SJCRH30 (cell line): ENCODE results near the gene CTAG2. TPM values are rescaled to one million over a fixed set of nuclear protein-coding genes. Genes with fewer than 3 reads are reported as not detected.
"Not testable (repeated sequence)": the region's sequence is repeated elsewhere in the genome, so short reads cannot be mapped to it uniquely, and the experiment has no call there.

Source experiments
- DNase-seq, 2 experiments: peaks; one replicate each; pipeline ENCODE4 v3.0.0-alpha.2; 2015 to 2020
- H3K27ac ChIP-seq: fragments of 250-450 bp; sonication (Bioruptor Pico); 2 replicates; pipeline ENCODE4 v1.5.1; 2020; ENCODE audit warnings: mild to moderate bottlenecking, moderate library complexity
- H3K27me3 ChIP-seq: fragments of 250-450 bp; sonication (Bioruptor Pico); 2 replicates; pipeline ENCODE4 v1.5.1; 2020; ENCODE audit warnings: mild to moderate bottlenecking, moderate library complexity
- H3K36me3 ChIP-seq: fragments of 250-450 bp; sonication (Bioruptor Pico); 2 replicates; pipeline ENCODE4 v1.5.1; 2020; ENCODE audit warnings: mild to moderate bottlenecking, moderate library complexity
- H3K4me1 ChIP-seq: fragments of 250-450 bp; sonication (Bioruptor Pico); 2 replicates; pipeline ENCODE4 v1.5.1; 2020; ENCODE audit warnings: mild to moderate bottlenecking, moderate library complexity
- H3K4me3 ChIP-seq: fragments of 250-450 bp; sonication (Bioruptor Pico); 2 replicates; pipeline ENCODE4 v1.5.1; 2020; ENCODE audit warnings: mild to moderate bottlenecking, moderate library complexity
- H3K9me3 ChIP-seq: fragments of 250-450 bp; sonication (Bioruptor Pico); replicated peaks from 2 replicates; pipeline ENCODE4 v1.5.1; 2020; ENCODE audit warnings: mild to moderate bottlenecking, moderate library complexity
- total RNA-seq: library from RNA; depleted of rRNA; stranded (reverse); fragments of >200 nt; shearing (Covaris generic); gene quantifications from 2 replicates; pipeline ENCODE4 v1.2.3, GENCODE V29; 2014

The CTAG2 gene
- total RNA-seq, 1 experiment from 2014 or later = 4.1 TPM

DNA sequence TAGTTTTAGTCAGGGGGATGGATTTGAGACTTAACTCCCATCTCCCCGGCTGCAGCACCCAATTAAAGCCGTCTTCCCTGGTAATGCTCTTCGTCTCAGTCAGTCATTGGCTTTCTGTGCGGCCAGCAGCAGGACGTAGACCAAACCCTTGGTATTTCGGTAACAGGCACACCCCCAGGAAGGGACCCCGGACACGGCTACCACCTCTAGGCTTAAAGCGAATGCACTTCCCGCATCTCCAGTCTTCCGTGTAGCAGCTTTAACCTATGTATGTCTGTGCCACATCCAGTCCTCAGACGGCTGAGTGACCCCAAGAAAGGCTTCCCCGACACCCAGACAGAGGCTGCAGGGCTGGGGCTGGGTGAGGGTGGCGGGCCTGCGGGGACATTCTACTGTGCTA, 1.5 kb upstream of the CTAG2 start:
- H3K4me1 ChIP-seq = no peaks in the 10 kb centered on the region
- H3K27me3 ChIP-seq = no peaks in the 10 kb centered on the region
- H3K27ac ChIP-seq = no peak overlapping the region
- H3K4me3 ChIP-seq = no peak overlapping the region
- H3K36me3 ChIP-seq = no peaks in the 10 kb centered on the region
- no peaks in the 10 kb centered on the region for H3K9me3 ChIP-seq
- no peak for DNase-seq

DNA sequence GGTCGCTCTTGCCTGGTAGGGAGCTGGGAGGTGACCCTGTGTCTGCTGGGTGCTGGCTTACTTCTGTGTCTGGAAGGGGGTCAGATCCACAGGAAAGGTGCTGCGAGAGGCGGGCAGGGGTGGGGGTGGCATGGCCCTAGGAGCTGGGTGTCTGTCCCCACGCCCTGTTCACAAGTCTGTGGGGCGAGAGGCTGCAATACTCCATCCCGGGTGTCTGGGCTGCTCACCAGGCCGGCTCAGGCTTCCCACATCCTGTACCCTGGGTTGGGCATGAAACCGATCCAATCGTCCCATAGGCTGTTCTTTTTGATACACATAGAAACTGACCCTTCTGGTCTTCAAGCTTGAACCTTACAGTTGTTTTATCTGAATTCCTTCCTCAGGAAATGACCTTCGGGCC, 993 bp upstream of the CTAG2 start:
- no peak for DNase-seq
- no peak overlapping the region for H3K27ac ChIP-seq
- no peaks in the 10 kb centered on the region for H3K4me1 ChIP-seq
- H3K9me3 ChIP-seq = no peaks in the 10 kb centered on the region
- no peaks in the 10 kb centered on the region for H3K27me3 ChIP-seq
- no peaks in the 10 kb centered on the region for H3K36me3 ChIP-seq
- no peak overlapping the region for H3K4me3 ChIP-seq

DNA sequence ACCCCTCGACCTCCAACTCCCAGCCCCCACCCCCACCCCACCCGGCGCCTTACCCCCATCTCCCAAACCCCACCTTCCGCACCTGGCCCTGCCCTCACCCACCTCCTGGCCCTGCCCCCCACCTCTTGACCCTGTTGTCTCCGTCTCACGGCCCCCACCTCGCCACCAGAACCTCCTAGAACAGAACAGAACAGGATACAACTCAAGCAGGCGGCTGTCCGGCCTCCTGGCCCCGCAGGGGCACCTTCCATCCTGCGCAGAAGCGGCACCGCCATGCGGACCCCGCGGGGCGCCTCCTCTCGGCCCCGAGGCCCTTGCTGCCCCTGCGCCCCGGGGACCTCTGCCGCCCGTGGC, 354 bp downstream of the CTAG2 start:
- Histone ChIP-seq H3K4me1 (no peaks in the 10 kb centered on the region), H3K27me3 (no peaks in the 10 kb centered on the region), H3K36me3 (no peaks in the 10 kb centered on the region), H3K4me3 (no peak overlapping the region), H3K27ac (no peak overlapping the region), H3K9me3 (no peaks in the 10 kb centered on the region)
- DNase-seq = no peak

DNA sequence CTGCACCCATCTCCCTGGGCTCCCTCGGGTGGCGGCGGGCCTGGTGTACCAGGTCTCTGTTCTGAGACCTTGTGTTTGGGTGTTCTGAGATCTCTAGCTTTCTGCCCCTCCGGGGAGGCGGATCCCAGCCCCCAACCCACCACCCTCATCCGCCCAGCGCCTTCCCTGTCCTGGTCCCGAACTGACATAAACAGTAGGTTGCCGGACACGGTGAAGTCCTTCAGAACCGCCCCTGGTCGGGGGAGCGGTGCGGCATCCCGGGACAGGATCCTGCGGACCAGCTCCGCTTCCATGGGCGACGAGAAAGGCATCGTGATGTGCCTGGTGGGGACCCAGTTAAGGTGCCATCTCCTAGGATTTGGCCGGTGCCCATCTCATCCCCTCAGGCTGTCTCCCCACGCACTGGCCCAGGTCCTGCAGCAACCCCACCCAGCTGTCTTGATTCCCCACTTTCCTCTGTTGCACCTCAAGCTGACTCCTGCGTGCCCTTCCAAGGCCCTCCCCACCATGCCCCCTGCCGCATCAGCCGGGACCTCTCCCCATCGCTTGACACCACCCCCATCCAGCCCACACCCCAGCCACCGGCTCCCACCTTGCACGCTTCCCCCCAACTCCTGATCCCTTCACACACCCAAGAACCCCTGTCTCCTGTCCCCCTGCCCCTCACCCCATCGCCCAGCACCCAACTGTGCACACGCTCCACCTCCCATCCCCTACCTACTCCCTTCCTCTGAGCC, 900 bp downstream of the CTAG2 start:
- H3K4me3 ChIP-seq = no peak overlapping the region
- no peaks in the 10 kb centered on the region for H3K36me3 ChIP-seq
- H3K4me1 ChIP-seq = no peaks in the 10 kb centered on the region
- H3K9me3 ChIP-seq = no peaks in the 10 kb centered on the region
- no peaks in the 10 kb centered on the region for H3K27me3 ChIP-seq
- no peak for DNase-seq
- H3K27ac ChIP-seq = no peak overlapping the region

DNA sequence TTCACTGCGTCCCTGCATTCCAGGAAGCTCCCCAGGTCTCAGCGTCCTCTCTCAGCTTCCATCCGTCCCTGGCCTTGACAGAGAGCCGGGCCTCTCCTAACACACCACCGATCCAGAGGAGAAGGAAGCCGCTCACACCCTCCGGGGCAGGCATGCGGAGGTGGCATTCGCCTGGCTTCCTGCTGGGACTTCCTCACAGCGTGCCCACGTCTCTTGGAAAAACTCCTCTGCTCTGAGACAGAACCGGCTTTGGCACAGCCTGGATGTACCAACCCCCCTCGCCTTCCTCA, 3.2 kb downstream of the CTAG2 start:
- Histone ChIP-seq H3K4me1 (no peaks in the 10 kb centered on the region), H3K27ac (no peak overlapping the region), H3K9me3 (no peaks in the 10 kb centered on the region), H3K4me3 (no peak overlapping the region), H3K27me3 (no peaks in the 10 kb centered on the region), H3K36me3 (no peaks in the 10 kb centered on the region)
- no peak for DNase-seq

DNA sequence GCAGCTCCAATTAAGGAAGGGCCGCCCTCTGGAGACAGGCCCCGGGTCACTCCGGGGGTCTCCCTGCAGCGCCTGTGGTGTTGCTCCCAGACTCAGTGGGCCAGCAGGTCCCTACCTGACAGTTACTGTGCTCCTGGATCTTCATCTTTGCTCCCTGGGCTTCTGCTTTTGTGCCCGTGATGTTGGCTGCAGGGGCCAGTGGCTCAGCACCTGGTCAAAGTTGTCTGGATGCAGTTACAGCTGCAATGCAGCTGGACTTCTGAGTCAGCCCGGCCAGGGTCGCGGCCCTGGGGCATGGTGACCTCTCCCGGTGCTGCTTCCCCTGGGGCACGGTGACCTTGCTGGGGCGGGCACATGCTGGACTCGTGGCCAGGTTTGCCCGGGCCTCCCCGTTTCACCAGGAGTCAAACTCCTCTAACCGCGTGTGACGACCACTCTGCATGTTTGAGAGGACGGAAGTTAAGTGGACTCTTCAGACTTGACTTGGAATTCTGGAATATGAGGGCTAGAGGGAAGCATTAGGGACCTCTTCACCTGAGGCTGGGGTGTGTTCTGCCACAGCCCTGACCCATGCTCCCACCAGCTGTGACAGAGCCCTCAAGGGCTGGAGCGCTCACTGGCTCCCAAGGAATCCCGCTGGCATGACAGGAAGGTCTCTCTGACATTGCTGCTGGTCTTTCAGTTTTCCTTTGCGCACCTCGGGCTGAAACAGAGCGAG, 3.7 kb downstream of the CTAG2 start:
- H3K36me3 ChIP-seq = no peaks in the 10 kb centered on the region
- H3K4me1 ChIP-seq = no peaks in the 10 kb centered on the region
- no peaks in the 10 kb centered on the region for H3K27me3 ChIP-seq
- H3K9me3 ChIP-seq = no peaks in the 10 kb centered on the region
- H3K4me3 ChIP-seq = no peak overlapping the region
- DNase-seq = no peak
- no peak overlapping the region for H3K27ac ChIP-seq

DNA sequence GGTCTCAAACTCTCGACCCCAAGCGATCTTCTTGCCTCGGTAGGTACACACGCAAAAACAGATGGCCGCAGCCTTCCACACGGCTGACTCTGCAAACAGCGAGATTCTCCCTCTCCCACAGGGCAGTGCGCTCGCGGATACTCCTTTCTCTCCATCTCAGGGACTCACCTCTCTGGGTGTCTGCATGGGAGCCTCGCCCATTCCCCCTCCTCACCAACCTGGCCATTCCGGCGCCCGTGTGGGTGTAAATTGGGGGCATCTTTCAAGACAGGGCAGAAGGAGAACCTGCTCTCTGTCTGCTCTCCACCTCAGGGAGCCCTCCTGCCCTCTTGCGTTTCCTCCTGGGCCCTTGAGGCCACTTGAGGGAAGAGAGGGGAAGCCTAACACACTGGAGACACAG, 4.4 kb downstream of the CTAG2 start:
- DNase-seq = no peak

DNA sequence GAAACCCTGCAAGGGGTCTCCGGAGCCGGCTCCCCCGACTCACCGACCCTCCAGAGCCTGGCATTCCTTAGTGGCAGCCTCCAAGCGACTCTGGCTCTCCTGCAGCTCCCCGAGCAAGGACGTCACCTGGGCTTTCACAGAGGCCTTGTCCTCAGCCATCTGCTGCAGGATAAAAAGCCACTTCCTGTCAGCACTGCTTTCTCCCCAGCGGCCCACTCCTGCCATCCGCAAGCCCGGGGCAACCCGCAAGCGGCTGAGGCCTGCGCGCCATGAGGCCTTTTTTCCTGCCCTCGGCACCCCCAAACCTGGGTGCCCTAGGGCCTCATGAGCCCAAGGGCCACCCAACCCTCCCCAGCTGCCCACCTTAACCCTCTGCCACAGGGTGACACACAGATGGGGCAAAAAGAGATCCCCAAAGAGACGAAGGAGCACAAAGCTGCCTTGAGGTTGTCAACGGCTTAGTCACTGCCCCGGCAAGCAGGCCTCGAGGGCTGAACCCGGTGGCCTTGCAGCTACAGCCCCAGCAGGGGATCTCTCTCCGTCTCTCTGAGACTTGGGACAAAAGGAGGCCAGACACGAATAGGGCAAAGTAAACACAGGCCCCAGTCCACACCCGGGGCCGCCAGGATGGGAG, 7.5 kb downstream of the CTAG2 start:
- not testable (repeated sequence) for H3K27me3 ChIP-seq, H3K27ac ChIP-seq, H3K4me1 ChIP-seq, H3K36me3 ChIP-seq, H3K4me3 ChIP-seq, DNase-seq, H3K9me3 ChIP-seq

More for the DNA sequence above, 4.4 kb downstream of the CTAG2 start:
- no peaks in the 10 kb centered on the region for H3K4me1 ChIP-seq
- no peaks in the 10 kb centered on the region for H3K9me3 ChIP-seq
- H3K27me3 ChIP-seq = no peaks in the 10 kb centered on the region
- H3K36me3 ChIP-seq = no peaks in the 10 kb centered on the region
- no peak overlapping the region for H3K27ac ChIP-seq
- no peak overlapping the region for H3K4me3 ChIP-seq

DNA sequence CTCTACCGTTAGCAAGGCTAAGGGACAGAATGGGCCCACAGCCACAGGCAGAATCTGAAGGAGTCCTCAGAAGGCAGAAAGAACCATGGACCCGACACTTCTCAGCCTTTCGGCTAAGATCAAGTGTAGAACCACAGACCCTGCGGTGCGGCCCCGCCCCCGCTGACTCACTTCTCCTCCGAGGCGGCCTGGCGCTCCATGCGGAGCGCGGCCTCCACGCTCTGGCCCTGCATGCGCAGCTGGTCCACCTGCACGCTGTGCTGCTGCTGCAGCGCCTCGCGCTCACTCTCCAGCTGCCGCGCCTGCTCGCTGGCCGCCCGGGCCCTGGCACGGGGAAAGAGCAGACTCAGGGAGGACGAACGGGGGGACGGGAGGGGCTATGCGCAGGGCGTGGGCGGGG, 9.7 kb downstream of the CTAG2 start:
- DNase-seq, H3K27ac ChIP-seq, H3K27me3 ChIP-seq: not testable (repeated sequence)

DNA sequence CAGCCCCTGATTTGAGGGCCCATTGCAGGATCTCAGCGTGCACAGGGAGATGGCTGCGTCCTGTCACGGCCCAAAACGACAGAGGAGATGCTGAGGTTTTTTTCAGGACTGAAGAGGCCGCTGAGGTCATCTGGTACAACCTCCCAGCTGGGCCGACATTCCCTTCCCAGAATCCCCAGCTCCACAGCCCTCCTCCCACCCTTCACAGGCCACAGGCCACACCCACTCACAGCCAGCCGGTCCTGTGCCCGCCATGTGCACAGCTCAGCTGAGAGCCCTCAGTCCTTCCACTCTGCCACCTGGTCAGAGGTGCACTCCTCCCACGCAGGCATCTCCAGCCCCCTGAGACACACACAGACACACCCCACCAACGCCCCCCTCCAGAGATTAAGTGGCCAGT, 11.6 kb downstream of the CTAG2 start:
- not testable (repeated sequence) for H3K27me3 ChIP-seq, H3K4me3 ChIP-seq, H3K36me3 ChIP-seq, DNase-seq, H3K4me1 ChIP-seq, H3K27ac ChIP-seq, H3K9me3 ChIP-seq

More for the DNA sequence above, 9.7 kb downstream of the CTAG2 start:
- H3K36me3 ChIP-seq, H3K4me1 ChIP-seq, H3K4me3 ChIP-seq, H3K9me3 ChIP-seq: not testable (repeated sequence)

DNA sequence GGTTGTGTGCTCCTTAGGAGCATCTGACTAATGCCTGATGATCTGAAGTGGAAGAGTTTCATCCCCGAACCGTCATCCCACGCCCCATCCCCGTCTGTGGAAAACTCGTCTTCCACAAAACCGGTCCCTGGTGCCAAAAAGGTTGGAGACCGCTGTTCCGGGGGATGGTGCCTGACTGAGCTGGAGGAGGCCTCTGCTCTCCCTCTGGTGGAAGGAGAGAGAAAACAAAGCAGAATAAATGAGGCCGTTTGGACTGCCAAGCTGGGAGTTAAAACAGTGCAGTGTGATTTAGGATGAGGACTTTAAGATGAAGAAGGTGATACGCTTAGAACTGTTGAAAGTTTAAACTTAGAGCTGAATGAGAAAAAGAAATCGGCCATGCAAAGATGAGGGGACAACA, 19.7 kb downstream of the CTAG2 start:
- H3K36me3 ChIP-seq, H3K27me3 ChIP-seq, H3K27ac ChIP-seq, H3K4me1 ChIP-seq, DNase-seq, H3K4me3 ChIP-seq, H3K9me3 ChIP-seq: not testable (repeated sequence)

DNA sequence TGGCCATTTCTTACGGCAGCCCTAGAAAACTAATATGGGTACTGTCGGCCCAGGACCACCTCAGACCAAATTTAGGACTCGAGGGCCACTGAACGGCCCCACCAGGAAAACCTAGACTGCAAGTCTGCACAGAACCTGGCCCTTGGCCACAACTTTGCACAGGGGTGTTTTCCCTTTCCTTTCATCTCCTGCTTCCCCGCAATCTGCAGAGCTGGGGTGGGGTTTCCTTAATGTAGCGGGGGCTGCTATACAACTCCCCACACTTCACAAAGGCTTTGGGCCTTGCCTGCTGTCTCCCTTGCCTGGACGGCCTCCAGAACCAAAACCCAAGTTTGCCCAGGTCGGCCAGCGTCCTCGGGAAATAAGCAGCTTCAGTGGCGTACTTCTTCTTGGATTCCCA, 22.4 kb downstream of the CTAG2 start:
- not testable (repeated sequence) for H3K27me3 ChIP-seq, H3K4me1 ChIP-seq, DNase-seq, H3K27ac ChIP-seq, H3K36me3 ChIP-seq, H3K4me3 ChIP-seq, H3K9me3 ChIP-seq

DNA sequence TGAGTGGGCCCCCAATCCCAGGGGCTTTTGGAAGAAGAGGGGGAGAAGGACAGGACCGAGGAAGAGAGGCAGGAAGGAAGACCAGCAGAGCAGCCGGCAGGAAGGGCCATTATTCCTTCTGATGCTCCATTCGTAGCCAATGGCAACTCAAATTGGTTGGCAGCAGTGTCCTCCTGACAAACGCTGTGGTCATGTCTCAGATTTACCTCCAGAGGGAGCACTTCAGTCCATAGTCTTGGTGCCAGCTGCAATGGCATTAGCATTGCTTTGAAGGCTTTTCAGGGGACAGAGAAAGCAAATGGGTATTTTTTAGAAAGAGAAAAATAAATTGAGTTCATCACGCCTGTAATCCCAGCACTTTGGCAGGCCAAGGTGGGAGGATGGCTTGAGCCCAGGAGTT, 24.4 kb downstream of the CTAG2 start:
- DNase-seq, H3K36me3 ChIP-seq, H3K9me3 ChIP-seq, H3K4me1 ChIP-seq, H3K27ac ChIP-seq, H3K4me3 ChIP-seq, H3K27me3 ChIP-seq: not testable (repeated sequence)

DNA sequence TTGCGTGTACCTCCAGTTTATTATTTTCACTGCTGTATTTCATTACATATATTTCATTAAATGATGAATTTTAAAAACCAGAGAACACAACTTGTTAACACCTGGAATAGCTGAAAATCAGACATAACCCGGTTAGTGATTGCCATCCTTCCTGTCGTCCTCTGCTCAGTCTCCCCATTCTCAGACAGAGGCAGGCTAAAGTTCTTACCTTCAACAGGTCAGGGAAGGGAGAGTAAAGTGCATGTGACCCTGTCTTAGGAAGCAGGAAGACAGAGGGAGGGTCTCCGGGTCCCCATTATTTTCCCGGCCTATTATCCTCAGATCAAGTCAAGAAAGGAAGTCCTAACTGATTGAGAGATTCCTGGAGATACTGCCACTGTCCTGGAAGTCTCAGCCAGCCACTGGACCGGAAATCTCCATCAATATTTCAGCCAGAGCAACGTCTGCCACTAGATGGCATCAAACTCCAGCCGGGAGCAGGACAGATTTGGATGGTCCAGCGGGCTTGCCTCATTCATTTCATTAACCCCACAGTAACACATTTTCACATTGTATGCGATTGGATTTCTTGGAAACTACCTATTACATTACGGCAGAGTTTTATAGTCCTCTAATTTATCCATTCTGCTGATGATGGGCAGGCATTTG, 32.5 kb downstream of the CTAG2 start:
- DNase-seq, H3K9me3 ChIP-seq, H3K4me3 ChIP-seq, H3K4me1 ChIP-seq, H3K27ac ChIP-seq, H3K27me3 ChIP-seq, H3K36me3 ChIP-seq: not testable (repeated sequence)

DNA sequence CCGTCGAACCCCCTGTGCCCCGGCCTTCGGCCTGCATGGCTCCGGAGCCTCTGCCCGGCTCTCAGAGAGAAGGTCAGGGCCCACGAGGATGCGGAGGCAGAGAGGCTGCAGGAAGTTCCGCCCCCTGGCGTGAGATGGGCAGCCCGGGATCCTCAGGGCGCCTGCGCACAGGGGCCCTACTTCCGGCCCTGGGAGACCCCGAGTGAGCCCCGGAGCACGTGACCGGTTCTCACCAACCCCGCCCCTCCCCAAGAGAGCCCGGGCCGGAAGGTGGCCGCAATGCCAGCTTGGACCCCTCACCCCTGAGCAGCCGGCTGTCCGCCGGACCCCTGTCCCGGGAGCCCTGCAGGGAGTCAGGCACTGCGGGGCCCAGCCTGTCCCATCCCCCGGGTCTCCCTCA, 34.2 kb downstream of the CTAG2 start, which contains the start of gene CTAG1B:
Gene CTAG1B (minus strand): TSS at position 101 of the 400 bp plus-strand sequence. CDS start 64 bp downstream, at position 37.
- H3K27ac ChIP-seq, DNase-seq, H3K27me3 ChIP-seq, H3K4me3 ChIP-seq, H3K9me3 ChIP-seq, H3K4me1 ChIP-seq, H3K36me3 ChIP-seq: not testable (repeated sequence)
